ENCODE results near the gene SH3PXD2A. TPM values are rescaled to one million over a fixed set of nuclear protein-coding genes. Genes with fewer than 3 reads are reported as not detected.

Gene SH3PXD2A
- total RNA-seq, 2 experiments from 2014 or later, result 16.5 to 17.9 TPM

GRCh38 chr10:103874730-103875129 lies 19.4 kb upstream of the SH3PXD2A start:
- Mint-ChIP-seq H3K9me3 (no peaks in the 10 kb centered on the region), H3K27me3 (no peaks in the 10 kb centered on the region), H3K4me3 (no peak overlapping the region), H3K4me1 (no peaks in the 10 kb centered on the region), H3K27ac (no peak overlapping the region), H3K36me3 (ENCODE audit: low read depth) (peaks cover 19% of the 10 kb centered on the region)
- ChIA-PET CTCF (interaction anchor here (0.8 to 2.3 kb wide), 7 partner anchors 10 to 269 kb away, joined by 3 to 7 read pairs (median 4); partner anchors contain the start of gene SFR1), POLR2A (interaction anchor here (1.2 kb wide), 1 partner anchor 130 kb away, joined by 3 read pairs; no protein-coding TSS in a partner anchor)
- no peak for DNase-seq

GRCh38 chr10:103872137-103872931 lies 17.0 kb upstream of the SH3PXD2A start:
- ChIA-PET POLR2A (no interaction called here), CTCF (no interaction called here)
- no peak overlapping the region for H3K4me3 Mint-ChIP-seq
- DNase-seq, result no peak
- no peaks in the 10 kb centered on the region for H3K4me1 Mint-ChIP-seq
- no peak overlapping the region for H3K27ac Mint-ChIP-seq
- no peaks in the 10 kb centered on the region for H3K36me3 Mint-ChIP-seq (ENCODE audit: low read depth)
- no peaks in the 10 kb centered on the region for H3K27me3 Mint-ChIP-seq
- H3K9me3 Mint-ChIP-seq, result no peaks in the 10 kb centered on the region

- H3K4me3 Mint-ChIP-seq, result no peak overlapping the region
- H3K27ac Mint-ChIP-seq, result no peak overlapping the region
- H3K36me3 Mint-ChIP-seq (ENCODE audit: low read depth), result no peaks in the 10 kb centered on the region
- DNase-seq, result no peak
- ChIA-PET CTCF (no interaction called here), POLR2A (no interaction called here)
- peaks cover 2% of the 10 kb centered on the region for H3K9me3 Mint-ChIP-seq
- no peaks in the 10 kb centered on the region for H3K4me1 Mint-ChIP-seq
- H3K27me3 Mint-ChIP-seq, result no peaks in the 10 kb centered on the region
These were observed 15.6 kb upstream of the SH3PXD2A start for GRCh38 chr10:103871006-103871405.

GRCh38 chr10:103870516-103870915 lies 15.1 kb upstream of the SH3PXD2A start:
- ChIA-PET CTCF (no interaction called here), POLR2A (no interaction called here)
- H3K4me3 Mint-ChIP-seq, result no peak overlapping the region
- H3K4me1 Mint-ChIP-seq, result no peaks in the 10 kb centered on the region
- H3K27ac Mint-ChIP-seq, result no peak overlapping the region
- no peaks in the 10 kb centered on the region for H3K36me3 Mint-ChIP-seq (ENCODE audit: low read depth)
- no peak for DNase-seq
- no peaks in the 10 kb centered on the region for H3K27me3 Mint-ChIP-seq
- peaks cover 6% of the 10 kb centered on the region for H3K9me3 Mint-ChIP-seq

- H3K27ac Mint-ChIP-seq, result no peak overlapping the region
These were observed 14.0 kb upstream of the SH3PXD2A start for GRCh38 chr10:103869336-103869735.

GRCh38 chr10:103868200-103868599 lies 12.8 kb upstream of the SH3PXD2A start:
- no peak overlapping the region for H3K27ac Mint-ChIP-seq
- no peak for DNase-seq
- POLR2A ChIA-PET, result no interaction called here
- H3K4me1 Mint-ChIP-seq, result no peaks in the 10 kb centered on the region
- H3K27me3 Mint-ChIP-seq, result peaks cover 1% of the 10 kb centered on the region
- CTCF ChIA-PET, result interaction anchor here (0.8 to 1.5 kb wide), 4 partner anchors 14 to 253 kb away, joined by 4 to 12 read pairs (median 5); partner anchors contain the start of gene SFR1
- no peak overlapping the region for H3K4me3 Mint-ChIP-seq
- peaks cover 7% of the 10 kb centered on the region for H3K36me3 Mint-ChIP-seq (ENCODE audit: low read depth)
- peaks cover 22% of the 10 kb centered on the region for H3K9me3 Mint-ChIP-seq

More at GRCh38 chr10:103869336-103869735, 14.0 kb upstream of the SH3PXD2A start:
- POLR2A ChIA-PET, result no interaction called here
- H3K4me1 Mint-ChIP-seq, result no peaks in the 10 kb centered on the region
- DNase-seq, result no peak
- H3K27me3 Mint-ChIP-seq, result peaks cover 1% of the 10 kb centered on the region
- H3K36me3 Mint-ChIP-seq (ENCODE audit: low read depth), result peaks cover 7% of the 10 kb centered on the region
- peaks cover 17% of the 10 kb centered on the region for H3K9me3 Mint-ChIP-seq
- CTCF ChIA-PET, result interaction anchor here (0.9 to 1.1 kb wide), 2 partner anchors 88 to 163 kb away, joined by 3 read pairs; no protein-coding TSS in a partner anchor
- no peak overlapping the region for H3K4me3 Mint-ChIP-seq

GRCh38 chr10:103861505-103861904 lies 6.1 kb upstream of the SH3PXD2A start:
- Mint-ChIP-seq H3K9me3 (peaks cover 22% of the 10 kb centered on the region), H3K27ac (no peak overlapping the region), H3K4me3 (no peak overlapping the region), H3K36me3 (ENCODE audit: low read depth) (peaks cover 7% of the 10 kb centered on the region), H3K4me1 (no peaks in the 10 kb centered on the region), H3K27me3 (peaks cover 22% of the 10 kb centered on the region)
- ChIA-PET CTCF (interaction anchor here (1.1 to 4.5 kb wide), 4 partner anchors 14 to 149 kb away, joined by 3 to 36 read pairs (median 4); no protein-coding TSS in a partner anchor), POLR2A (no interaction called here)
- no peak for DNase-seq

GRCh38 chr10:103859161-103860086 lies 4.0 kb upstream of the SH3PXD2A start:
- CTCF ChIA-PET, result interaction anchor here (1.1 to 3.9 kb wide), 6 partner anchors 11 to 173 kb away, joined by 3 to 78 read pairs (median 6); no protein-coding TSS in a partner anchor
- Mint-ChIP-seq H3K27ac (no peak overlapping the region), H3K4me3 (no peak overlapping the region), H3K9me3 (peaks cover 5% of the 10 kb centered on the region), H3K36me3 (ENCODE audit: low read depth) (no peaks in the 10 kb centered on the region), H3K27me3 (peaks cover 33% of the 10 kb centered on the region), H3K4me1 (peaks cover 8% of the 10 kb centered on the region)
- POLR2A ChIA-PET, result no interaction called here
- DNase-seq, result peak; percentile 73

- peaks cover 43% of the 10 kb centered on the region for H3K27me3 Mint-ChIP-seq
- ChIA-PET CTCF (interaction anchor here (0.6 to 3.9 kb wide), 12 partner anchors 10 to 172 kb away, joined by 3 to 78 read pairs (median 4); no protein-coding TSS in a partner anchor), POLR2A (interaction anchor here (0.7 kb wide), 1 partner anchor 14 kb away, joined by 3 read pairs; no protein-coding TSS in a partner anchor)
- no peak overlapping the region for H3K27ac Mint-ChIP-seq
- H3K4me1 Mint-ChIP-seq, result peaks cover 15% of the 10 kb centered on the region
- no peak overlapping the region for H3K4me3 Mint-ChIP-seq
- DNase-seq, result no peak
- H3K9me3 Mint-ChIP-seq, result no peaks in the 10 kb centered on the region
- H3K36me3 Mint-ChIP-seq (ENCODE audit: low read depth), result no peaks in the 10 kb centered on the region
These were observed 3.0 kb upstream of the SH3PXD2A start for GRCh38 chr10:103858360-103858759.

- CTCF ChIA-PET, result interaction anchor here (0.6 to 3.9 kb wide), 8 partner anchors 9 to 400 kb away, joined by 3 to 78 read pairs (median 6); no protein-coding TSS in a partner anchor
- Mint-ChIP-seq H3K4me3 (no peak overlapping the region), H3K4me1 (peaks cover 15% of the 10 kb centered on the region), H3K27me3 (peaks cover 57% of the 10 kb centered on the region), H3K36me3 (ENCODE audit: low read depth) (no peaks in the 10 kb centered on the region), H3K9me3 (no peaks in the 10 kb centered on the region), H3K27ac (no peak overlapping the region)
- POLR2A ChIA-PET, result interaction anchor here (1.4 kb wide), 1 partner anchor 145 kb away, joined by 4 read pairs; no protein-coding TSS in a partner anchor
- no peak for DNase-seq
These were observed 1.4 kb upstream of the SH3PXD2A start for GRCh38 chr10:103856797-103857170.

GRCh38 chr10:103855852-103856796 lies 748 bp upstream of the SH3PXD2A start:
- Mint-ChIP-seq H3K9me3 (no peaks in the 10 kb centered on the region), H3K27me3 (peaks cover 61% of the 10 kb centered on the region), H3K27ac (no peak overlapping the region), H3K4me1 (peaks cover 15% of the 10 kb centered on the region), H3K36me3 (ENCODE audit: low read depth) (no peaks in the 10 kb centered on the region), H3K4me3 (peak overlapping the region; percentile 49)
- DNase-seq, result no peak
- ChIA-PET CTCF (interaction anchor here (0.6 to 3.9 kb wide), 8 partner anchors 8 to 400 kb away, joined by 3 to 78 read pairs (median 6); no protein-coding TSS in a partner anchor), POLR2A (interaction anchor here (1.0 to 1.4 kb wide), 2 partner anchors 8 to 144 kb away, joined by 3 to 4 read pairs; no protein-coding TSS in a partner anchor)
